CD4-positive, alpha-beta T cell treated with Interleukin-4 for 4 hours (primary cell): ENCODE results near the gene REPIN1.

Experiments
- DNase-seq: peaks from one replicate; pipeline ENCODE4 v3.0.0-alpha.2; 2020

REPIN1 gene

DNA sequence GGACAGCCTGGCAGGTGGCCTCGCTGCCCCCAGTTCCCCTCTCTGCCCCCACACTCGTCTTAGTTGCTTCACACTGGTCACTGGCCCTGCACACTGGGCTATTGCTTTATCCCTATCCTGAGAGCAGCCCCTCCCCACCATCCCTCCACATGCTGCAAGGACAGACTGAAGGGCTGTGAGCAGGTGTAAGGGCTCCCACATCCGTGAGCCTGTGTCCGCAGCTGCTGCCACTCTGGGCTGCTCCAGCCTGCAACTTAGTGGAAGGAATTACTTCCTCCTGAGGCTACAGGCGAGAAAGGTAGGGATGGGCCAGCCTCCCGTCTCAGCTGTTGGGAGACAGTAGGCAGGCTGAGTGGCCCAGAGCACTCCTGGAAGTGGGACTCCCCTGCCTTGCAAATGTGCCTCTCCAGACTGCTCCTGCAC is 31.0 kb upstream of the REPIN1 start:
- no peak for DNase-seq

DNA sequence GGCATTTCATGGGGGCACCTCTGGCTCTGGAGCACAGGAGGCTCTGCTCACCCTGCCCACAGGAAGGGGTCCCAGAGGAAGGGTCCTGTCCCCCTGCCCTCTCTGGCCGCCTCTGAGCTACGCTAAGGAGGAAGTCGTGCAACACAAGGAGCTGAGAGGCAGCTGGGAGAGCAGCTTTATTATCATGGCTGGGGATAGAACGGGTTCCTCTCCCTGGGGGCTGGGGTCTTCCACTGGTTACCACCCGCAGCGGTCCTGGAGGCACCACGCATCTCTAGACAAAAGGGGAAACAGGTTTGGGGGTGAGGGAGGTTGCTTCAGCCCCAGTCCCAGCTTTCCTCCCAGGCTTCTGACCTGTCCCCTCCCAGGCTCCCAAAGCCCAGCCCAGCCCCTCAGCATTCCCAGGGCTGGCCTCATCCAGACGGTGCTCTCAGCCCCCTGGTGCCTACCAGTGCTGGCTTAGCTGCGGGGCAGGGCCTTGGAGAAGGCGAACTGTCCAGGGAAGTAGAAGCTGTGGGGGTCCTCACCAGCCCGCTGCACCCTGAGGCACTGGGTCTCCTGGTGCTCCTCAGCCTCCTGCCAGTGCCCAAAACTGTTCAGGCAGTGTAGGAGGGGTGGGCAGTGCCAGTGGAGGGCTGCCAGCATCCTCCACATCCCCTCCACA is 30.3 kb upstream of the REPIN1 start:
- no peak for DNase-seq

DNA sequence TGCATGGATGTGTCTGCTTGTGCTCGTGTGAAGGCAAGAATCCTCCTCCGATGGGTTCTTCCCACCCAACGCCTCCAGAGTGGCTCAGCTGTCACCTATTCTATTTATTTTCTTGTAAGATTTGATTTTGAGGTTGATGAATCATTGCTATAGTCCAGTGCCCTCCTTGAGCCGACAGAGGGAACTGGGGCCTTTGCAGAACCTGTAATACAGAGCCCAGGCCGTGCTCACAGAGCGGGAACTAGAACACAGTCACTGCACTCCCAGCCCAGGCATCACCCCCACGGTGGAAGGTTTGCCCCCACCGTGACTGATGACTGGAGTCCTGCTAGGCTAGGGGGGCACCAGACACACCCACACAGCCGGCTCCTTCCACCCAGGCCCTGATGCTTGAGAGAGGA is 29.2 kb upstream of the REPIN1 start:
- no peak for DNase-seq

DNA sequence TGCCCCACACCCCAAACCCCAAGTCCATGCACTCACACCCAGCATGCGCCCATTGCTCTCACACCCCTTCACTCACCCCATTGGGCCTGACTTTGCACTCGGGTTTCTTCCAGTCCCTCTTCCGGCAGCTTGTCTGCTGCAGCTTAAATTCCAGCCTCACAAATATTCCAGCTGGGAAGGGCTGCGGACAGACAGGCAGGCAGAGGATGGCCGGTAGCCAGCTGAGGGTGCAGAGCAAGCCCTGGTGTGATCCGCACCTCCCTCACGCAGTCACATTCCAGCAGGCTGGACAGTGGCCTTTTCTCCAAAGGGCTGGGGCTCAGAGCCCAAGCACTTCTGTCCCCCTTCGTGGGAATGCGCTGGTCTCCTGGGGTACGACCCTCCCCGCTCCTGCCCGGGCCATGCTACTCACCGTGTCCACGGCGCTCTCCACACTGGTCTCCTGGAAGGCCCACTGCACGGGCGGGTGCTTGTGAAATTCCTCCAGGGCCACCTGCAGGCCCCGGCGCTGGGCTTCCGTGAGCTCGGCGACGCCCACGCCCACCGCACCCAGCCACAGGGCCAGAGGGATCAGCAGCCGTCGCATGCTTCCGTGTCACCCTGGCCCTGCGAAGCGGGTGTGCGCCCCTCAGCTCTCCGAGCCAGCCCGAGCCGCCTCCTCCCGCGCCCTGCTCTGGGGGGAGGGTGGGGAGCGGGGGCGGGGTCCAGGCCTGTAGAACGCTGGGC is 28.4 kb upstream of the REPIN1 start:
- DNase-seq, result no peak

DNA sequence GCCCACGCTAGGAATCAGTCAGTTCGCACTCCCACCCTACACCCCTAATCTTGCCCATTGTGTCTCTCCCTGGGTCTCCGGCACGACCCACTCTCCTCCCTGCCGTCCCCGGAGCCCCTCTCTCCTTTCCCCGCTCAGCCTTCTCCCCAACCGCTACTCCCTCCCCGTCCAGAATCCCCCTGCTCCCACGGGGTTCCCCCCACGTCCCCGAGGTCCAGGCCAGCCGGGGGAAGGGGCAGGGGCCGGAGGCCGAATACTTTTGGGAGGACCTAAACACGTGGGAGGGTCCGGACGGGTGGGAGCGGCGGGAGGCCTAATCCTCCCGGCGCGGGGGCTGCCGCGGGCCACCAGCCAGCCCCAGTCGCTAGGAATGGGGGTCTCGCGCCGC is 27.8 kb upstream of the REPIN1 start:
- no peak for DNase-seq

DNA sequence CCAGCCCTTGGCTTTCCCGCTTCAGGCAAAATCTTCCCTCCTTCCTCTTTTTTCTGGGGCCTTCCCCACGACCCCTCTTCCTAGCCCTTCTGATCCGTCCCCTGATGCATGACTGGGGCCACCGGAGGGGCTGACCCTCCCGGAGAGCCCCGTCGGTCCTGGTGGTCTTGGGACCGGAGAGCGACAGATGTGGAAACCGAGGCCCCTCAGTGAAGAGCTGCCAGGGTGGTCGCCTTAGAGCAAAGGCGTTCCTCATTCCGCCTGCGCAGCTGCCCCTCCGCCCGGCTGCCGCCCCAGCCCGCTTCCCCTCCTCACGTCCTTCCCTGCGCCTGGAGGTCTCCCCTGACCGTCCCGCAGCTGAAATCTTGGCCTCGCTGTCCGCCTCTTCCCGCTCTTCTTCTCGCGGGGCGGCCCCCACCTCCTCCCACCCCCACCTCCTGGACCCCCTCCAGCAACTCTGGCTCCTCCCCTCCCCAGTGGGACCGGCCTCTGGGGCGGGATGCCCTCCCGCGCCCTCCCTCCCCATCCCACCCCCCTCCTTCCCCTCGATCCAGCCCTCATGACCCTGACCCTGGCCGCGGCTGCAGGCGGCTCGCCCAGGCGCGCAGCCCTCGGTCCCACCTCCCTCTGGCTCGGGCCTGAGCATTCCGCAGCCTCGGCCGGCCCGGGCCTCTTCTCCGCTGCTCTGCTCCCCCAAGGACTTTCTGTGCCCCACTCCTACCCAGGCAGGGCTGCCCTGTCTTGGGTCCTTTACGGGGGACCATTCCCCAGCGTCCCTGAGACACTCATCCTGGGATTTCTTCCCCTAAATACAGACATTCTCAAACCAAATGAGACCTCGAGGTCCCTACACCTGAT is 27.1 kb upstream of the REPIN1 start, which contains the start of gene RARRES2:
Gene RARRES2, minus strand, starts transcription at position 367 of the 858 bp plus-strand sequence. CDS start 1,020 bp downstream, outside the sequence.
- DNase-seq, result no peak

DNA sequence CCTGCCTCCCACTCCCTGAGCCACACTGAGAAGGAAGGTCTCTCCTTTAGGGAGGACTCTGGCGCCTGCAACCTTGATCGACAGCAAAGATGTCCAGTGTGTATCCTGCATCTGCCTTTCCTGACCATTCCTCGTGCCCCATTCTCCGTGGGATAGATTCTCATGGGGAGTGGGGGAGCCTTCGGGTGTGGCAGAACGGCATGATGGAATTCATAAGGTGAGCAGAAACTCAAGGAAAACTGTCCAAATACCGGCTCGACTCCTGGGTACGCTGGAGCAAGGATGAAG is 26.6 kb upstream of the REPIN1 start:
- no peak for DNase-seq

DNA sequence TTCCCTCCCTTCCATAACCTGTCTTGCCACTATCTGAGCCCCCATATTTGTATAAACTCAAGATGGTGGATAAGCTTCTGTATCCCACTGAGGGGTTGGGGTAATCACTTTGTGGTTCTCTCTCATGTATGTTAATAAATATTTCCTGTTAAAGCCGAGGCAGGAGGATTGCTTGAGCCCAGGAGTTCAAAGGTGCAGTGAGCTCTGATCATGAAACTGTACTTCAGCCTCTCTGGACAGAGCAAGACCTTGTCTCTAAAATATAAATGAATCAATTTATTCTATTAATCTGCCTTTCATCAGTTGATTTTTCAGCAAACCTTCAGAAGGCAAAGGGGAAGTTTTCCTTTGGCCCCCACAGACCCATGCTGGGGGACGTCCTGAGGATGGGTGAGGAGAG is 25.4 kb upstream of the REPIN1 start:
- no peak for DNase-seq

DNA sequence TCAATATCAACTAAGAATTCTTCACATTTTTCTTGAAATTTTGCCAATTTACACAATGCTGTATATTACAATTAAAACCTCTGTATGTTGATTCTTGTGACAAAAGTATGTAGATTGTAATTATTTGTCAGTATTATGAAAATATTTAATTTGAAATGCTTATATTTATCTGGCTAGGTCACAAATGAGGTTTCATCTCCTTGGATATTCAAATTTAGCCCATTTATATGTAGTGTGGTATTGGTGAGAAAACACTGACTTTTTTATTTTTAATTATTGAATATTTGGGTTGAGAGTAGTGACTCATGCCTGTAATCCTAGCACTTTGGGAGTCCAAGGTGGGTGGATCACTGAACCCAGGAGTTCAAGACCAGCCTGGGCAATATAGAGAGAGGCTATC is 24.3 kb upstream of the REPIN1 start:
- no peak for DNase-seq

DNA sequence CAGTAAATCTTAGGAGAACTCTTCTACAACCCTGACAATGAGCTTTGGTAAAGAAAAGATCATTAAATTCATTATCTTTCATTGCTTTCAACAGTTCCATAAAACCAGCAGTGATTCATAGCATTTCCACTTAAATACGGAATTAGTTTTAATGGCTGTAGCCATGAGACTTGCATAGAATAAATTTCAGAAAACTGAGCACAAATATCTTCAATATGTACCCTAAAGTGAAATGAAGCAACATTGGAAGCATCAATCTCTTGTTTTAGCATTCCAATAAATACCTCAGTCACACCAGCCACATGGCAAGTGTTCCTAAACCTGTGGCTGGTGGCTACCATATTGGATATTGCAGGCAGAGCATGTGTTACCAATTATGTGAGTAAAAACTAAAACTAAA is 23.6 kb upstream of the REPIN1 start:
- DNase-seq, result no peak

DNA sequence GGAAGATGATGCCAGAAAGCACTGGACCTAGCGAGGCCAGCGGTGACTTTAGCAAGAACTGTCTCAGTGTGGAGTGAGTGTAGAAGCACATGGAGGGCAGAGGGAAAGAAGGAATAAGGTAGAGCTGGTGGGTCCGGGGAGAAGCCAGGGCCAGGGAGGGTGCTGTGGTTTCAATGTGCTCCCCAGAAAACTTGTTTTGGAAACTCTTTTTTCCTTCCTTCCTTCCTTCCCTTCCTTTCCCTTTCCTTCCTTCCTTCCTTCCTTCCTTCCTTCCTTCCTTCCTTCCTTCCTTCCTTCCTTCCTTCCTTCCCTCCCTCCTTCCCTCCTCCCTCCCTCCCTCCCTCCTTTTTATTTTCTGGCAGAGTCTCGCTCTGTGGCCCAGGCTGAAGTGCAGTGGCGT is 21.7 kb upstream of the REPIN1 start:
- DNase-seq, result no peak

DNA sequence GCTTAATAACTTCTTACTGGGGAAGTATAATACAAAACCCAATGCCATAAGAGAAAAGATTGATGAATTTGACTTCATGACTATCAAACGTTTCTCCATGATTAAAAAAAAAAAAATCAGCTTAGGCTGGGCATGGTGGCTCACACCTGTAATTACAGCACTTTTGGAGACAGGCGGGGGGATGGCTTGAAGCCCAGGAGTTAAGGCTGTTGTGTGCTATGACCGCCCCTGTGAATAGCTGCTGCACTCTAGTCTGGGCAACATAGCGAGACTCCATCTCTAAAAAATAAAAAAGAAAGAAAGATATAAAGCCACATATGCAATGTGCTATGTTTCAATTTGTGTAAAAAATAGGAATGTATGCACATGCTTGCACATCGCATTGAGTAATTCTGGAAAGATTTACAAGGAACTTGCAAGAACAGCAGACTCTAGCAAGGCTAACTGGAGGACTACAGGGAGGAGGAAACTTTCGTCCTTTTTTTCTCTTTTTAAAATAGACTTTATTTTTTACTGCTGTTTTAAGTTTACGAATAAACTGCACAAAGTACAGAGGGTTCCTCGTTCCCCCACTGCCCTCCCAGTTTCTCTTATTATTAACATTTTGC is 16.9 kb upstream of the REPIN1 start:
- DNase-seq, result no peak

DNA sequence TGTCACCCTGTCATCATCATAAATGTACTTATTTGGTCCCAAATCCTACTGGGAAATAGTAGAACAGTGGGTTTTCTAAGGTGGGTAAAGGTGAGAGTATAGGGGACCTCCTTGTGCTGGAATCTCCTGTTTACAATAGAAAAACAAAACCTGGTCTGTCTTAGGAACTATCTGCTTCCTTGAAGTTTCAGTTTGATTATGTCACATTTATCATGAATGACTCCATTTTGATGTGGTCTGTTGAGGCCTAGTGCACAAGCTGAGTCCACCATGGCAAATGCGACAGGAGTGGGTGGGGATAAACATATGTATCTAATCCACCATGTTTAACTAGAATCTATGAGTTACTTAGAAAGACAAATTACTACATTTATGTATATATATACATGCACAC is 13.0 kb upstream of the REPIN1 start:
- DNase-seq, result no peak

DNA sequence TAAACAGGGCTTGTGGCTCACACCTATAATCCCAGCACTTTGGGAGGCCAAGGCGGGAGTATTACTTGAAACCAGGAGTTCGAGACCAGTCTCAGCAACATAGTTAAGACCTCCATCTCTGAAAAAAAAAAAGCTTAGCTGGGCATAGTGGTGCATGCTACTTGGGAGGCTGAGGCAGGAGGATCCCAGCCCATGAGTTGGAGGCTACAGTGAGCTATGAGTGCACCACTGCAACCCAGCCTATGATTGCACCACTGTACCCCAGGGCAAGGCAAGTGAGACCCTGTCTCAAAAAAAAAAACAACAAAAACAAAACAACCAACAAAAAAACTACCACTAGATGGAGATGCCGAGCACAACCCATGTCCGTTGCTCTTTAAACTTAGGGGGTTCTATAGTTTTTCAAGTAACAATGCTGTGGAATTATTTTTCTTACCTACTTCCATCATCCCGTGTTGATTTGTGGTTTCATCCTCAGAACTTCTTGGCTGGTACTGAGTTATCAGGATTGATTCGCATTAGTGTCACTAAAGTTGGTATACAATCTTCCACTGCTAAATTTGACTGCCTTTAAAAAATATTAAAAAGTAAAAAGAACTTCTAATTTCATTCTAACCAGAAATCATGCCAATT is 12.2 kb upstream of the REPIN1 start:
- peak; percentile 53 for DNase-seq

DNA sequence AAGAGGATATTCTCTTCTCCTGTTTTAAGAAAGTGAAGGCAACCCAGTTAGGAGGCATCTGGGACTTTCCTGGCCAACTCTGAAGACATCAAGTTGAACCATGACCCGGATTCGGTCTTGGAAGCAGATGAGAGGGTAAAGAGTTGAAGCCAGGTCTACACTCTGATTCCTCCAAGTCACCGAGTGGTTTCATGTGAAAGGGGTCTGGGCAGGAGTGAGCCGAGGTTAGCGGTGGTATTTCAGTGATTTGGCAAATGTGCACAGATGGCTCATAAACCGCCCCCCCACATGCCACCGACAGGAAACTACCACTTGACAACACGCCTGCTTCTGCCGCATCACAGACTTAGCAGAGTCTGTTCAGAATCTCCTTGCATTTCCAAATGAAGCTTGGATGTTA is 11.4 kb upstream of the REPIN1 start:
- peak; percentile 86 for DNase-seq

DNA sequence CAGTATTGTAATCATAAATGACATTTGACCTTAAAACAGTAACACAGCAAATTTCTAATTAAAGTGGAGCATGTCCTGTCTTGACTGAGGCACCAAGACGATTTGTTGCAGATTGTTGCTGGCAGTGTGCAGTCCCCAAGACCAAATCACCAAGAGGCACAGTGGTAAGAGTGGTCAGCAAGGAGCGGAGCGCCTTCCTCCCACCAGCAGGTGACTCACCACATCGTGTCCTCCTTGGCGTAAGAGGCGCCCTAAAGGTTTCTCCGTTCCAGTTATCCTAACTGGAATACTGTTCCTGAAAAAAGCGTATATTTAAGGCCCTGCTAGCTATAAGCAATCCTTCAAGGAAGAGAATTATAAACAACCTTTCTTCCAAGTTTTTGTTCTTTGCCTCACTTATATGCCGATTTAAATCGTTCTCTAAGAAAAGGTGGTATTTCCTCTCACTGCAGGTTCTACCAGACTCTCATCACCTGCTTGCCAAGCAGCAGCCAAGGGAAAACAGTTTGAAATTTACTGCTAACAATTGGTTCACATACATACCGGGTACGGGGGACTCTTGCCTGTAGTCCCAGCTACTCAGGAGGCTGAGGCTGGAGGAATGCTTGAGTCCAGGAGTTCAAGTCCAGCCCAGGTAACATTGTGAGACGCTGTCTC is 10.7 kb upstream of the REPIN1 start:
- no peak for DNase-seq

DNA sequence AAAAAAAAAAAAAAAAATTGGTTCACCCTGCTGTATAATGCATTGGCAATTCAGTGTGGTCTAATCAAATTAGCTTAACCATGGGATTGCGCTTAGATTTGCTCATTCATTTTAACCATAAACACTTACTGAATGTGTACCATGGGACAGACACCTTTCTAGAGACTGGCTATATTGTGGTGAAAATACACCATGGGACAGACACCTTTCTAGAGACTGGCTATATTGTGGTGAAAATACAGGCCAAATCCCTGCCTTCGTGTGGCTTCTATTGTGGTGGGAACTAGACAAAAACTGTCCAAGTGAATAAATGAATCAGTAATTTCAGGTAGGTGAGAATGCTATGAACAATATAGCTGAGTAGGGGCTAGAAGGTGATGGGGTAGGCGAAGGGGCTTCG is 10.2 kb upstream of the REPIN1 start:
- DNase-seq, result no peak

DNA sequence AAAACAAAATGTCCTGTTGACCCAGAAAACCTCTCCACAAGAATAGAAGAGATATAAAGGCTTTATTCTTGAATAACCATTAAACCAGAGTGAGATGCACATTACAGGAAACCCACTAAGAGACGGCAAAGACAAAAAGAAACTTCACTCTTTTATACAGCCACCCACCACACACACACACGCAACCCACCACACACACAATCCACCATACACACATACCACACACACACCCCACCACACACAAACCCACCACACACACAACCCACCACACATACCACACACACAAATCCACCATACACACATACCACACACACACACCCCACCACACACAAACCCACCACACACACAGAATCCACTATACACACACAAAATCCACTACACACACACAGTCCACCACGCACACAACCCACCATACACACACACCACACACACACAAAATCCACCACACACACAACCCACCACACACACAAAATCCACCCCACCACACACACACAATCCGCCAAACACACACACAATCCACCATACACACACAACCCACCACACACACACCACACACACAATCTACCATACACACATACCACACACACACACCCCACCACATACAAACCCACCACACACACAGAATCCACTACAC is 9.5 kb upstream of the REPIN1 start:
- DNase-seq, result no peak

DNA sequence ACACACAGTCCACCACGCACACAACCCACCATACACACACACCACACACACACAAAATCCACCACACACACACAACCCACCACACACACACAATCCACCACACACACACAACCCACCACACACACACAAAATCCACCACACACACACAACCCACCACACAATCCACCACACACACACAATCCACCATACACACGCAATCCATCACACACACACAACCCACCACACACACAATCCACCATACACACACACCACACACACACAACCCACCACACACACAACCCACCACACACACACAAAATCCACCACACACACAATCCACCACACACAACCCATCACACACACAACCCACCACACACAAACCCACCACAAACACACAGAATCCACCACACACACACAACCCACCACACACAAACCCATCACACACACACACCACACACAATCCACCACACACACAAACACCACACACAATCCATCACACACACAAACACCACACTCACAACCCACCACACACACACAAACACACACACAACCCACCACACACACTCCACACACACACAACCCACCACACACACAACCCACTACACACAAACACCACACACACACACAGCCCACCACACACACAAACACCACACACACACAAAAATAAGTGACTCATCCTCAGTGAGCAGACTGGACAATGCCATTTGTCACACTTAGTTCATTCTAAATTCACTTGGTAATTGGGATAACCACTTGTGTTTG is 8.8 kb upstream of the REPIN1 start:
- no peak for DNase-seq

DNA sequence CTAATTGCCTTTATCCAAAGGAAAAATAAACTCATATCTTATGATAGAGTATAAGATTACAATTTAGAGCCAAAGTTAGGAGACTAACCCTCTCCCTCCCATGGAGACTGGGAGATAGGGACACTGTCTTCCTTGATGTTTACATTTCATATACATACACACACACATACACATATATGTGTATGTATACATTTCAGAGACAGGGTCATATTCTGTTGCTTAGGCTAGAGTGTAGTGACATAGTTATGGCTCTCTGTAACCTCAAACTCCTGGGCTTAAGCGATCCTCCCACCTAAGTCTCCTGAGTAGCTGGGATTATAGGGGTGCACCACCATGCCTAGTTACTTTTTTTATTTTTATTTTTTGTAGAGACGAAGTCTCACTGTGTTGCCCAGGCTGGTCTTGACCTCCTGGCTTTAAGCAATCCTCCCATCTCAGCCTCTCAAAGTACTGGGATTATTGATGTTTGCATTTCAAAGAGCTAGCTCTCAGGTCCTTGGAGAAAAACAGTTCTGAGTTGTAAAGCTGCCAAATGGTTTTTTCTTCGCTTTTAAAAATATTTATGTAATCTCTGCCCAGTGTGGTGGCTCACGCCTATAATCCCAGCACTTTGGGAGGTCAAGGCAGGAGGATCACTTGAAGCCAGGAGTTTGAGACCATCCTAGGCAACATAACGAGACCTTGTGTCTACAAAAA is 8.1 kb upstream of the REPIN1 start:
- no peak for DNase-seq

DNA sequence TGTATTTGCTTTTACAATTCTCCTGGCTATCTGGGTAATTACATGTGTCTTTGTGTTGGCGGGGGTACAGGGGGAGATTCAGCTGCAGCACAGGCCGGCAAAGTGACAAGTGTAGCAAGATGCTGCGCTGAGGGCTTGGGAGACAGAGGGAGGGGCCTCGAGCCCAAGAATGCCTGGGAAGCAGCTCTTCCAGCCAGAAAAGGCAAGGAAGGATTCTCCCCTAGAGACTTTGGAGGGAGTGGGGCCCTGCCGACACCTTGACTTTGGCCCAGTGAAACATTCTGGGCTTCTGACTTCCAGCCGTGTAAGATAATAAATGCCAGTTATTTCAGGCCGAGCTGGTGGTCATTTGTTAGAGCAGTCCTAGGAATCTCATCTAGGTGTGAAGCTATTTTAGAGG is 7.2 kb upstream of the REPIN1 start:
- no peak for DNase-seq
